Endothelial cell of umbilical vein (primary cell): Measurements from ENCODE around the gene RPS24. TPM values are rescaled to one million over a fixed set of nuclear protein-coding genes. Genes with fewer than 3 reads are reported as not detected.

ENCODE experiments used
- BruUV-seq: library from RNA; stranded (reverse); fragments of 400-500 nt; replicated peaks from 2 replicates; lab custom pipeline; 2021; lab: Mats Ljungman, UMichigan
- CTCF ChIA-PET: fragments of 300-600, 350-600 bp; sonication (Branson Sonifier 250); formaldehyde crosslinking; loops from one replicate; lab custom pipeline; 2021; ENCODE audit warnings: antibody characterized with exemption, inconsistent platforms; lab: Charles Lee
- POLR2A ChIA-PET: fragments of 300-600, 350-600 bp; sonication (Branson Sonifier 250); formaldehyde crosslinking; loops from one replicate; lab custom pipeline; 2021; ENCODE audit warnings: antibody characterized with exemption, inconsistent platforms; lab: Charles Lee
- DNase-seq: peaks from one replicate; pipeline ENCODE4 v3.0.0-alpha.2; 2011; ENCODE audit warnings: low read depth, low spot score
- FAIRE-seq: peaks from 2 replicates; lab custom pipeline; 2011; peaks lifted over from hg19 to GRCh38; lab: Jason Lieb, UNC
- H2AFZ ChIP-seq: 2 replicates; pipeline ENCODE4 v1.6.0; 2012; ENCODE audit warnings: low read depth, low read length, control low read depth, inconsistent platforms
- H3K27ac ChIP-seq: 2 replicates; pipeline ENCODE4 v1.5.1; 2011; ENCODE audit warnings: low read depth, mild to moderate bottlenecking, control low read depth, low read length, moderate library complexity; ENCODE audit not compliant: insufficient read depth
- H3K27me3 ChIP-seq, 2 experiments: 2 replicates each; pipeline versions ENCODE4 v1.6.0 to v1.6.1; 2011; ENCODE audit warnings: low read length in 2 of 2, mixed read lengths in 1 of 2; ENCODE audit not compliant: control insufficient read depth in 2 of 2, insufficient read depth in 2 of 2
- H3K36me3 ChIP-seq, 2 experiments: 2 replicates in 1 of 2; 3 replicates in 1 of 2; pipeline ENCODE4 v1.5.1; 2011; ENCODE audit warnings: low read length in 2 of 2, mild to moderate bottlenecking in 1 of 2, moderate library complexity in 1 of 2; ENCODE audit not compliant: control insufficient read depth in 2 of 2, insufficient read depth in 2 of 2; ENCODE audit errors: extremely low read depth in 1 of 2
- H3K4me1 ChIP-seq: 3 replicates; pipeline ENCODE4 v1.5.1; 2011; ENCODE audit warnings: mild to moderate bottlenecking, low read length; ENCODE audit not compliant: control insufficient read depth, insufficient read depth; ENCODE audit errors: extremely low read depth
- H3K4me2 ChIP-seq: 2 replicates; pipeline ENCODE4 v1.6.1; 2011; ENCODE audit warnings: low read length, control low read depth, mixed read lengths; ENCODE audit not compliant: insufficient read depth
- H3K4me3 ChIP-seq, 3 experiments: fragments of 200-600 bp in 1 of 3; sonication (generic), shearing (Covaris generic) in 1 of 3; replicated peaks in 1 of 3; 2 replicates each; pipeline ENCODE4 v1.5.1; 2011 to 2016; ENCODE audit warnings: control low read depth in 3 of 3, low read length in 3 of 3, mild to moderate bottlenecking in 2 of 3, inconsistent platforms in 1 of 3, low read depth in 1 of 3, moderate library complexity in 1 of 3; ENCODE audit not compliant: insufficient read depth in 1 of 3
- H3K79me2 ChIP-seq: 2 replicates; pipeline ENCODE4 v1.6.0; 2012; ENCODE audit warnings: low read length, inconsistent platforms; ENCODE audit not compliant: control insufficient read depth, insufficient read depth
- H3K9ac ChIP-seq: replicated peaks from 2 replicates; pipeline ENCODE3; 2011; ENCODE audit warnings: low read length, control low read depth; ENCODE audit not compliant: insufficient read depth; ENCODE audit errors: extremely low read depth
- H3K9me1 ChIP-seq: replicated peaks from 3 replicates; pipeline ENCODE4 v1.6.0; 2011; ENCODE audit warnings: mild to moderate bottlenecking, low read length; ENCODE audit not compliant: control insufficient read depth, insufficient read depth; ENCODE audit errors: extremely low read depth
- H3K9me3 ChIP-seq: replicated peaks from 2 replicates; pipeline ENCODE4 v1.5.1; 2012; ENCODE audit warnings: low read length, inconsistent platforms; ENCODE audit not compliant: control insufficient read depth, insufficient read depth
- H4K20me1 ChIP-seq: replicated peaks from 2 replicates; pipeline ENCODE3; 2011; ENCODE audit warnings: mild to moderate bottlenecking, low read length; ENCODE audit not compliant: control insufficient read depth, insufficient read depth; ENCODE audit errors: extremely low read depth
- EZH2 ChIP-seq: IDR thresholded peaks from 2 replicates; pipeline ENCODE4 v1.6.1; 2012; ENCODE audit warnings: borderline replicate concordance, low read depth, mild to moderate bottlenecking, moderate library complexity, low read length, inconsistent platforms; ENCODE audit not compliant: severe bottlenecking
- FOS ChIP-seq: IDR thresholded peaks from 2 replicates; pipeline ENCODE4 v1.6.1; 2011; ENCODE audit warnings: mild to moderate bottlenecking, low read length, moderate library complexity, borderline replicate concordance; ENCODE audit not compliant: insufficient read depth
- GATA2 ChIP-seq: IDR thresholded peaks from 2 replicates; pipeline ENCODE4 v1.7.0; 2011; ENCODE audit warnings: low read depth, mild to moderate bottlenecking, moderate library complexity, mixed read lengths, low read length; ENCODE audit not compliant: insufficient read length, insufficient read depth
- JUN ChIP-seq: IDR thresholded peaks from 2 replicates; pipeline ENCODE4 v1.6.1; 2011; ENCODE audit warnings: borderline replicate concordance, low read depth; ENCODE audit not compliant: insufficient read length, insufficient read depth
- MYC ChIP-seq: IDR thresholded peaks from one replicate; pipeline ENCODE4 v1.6.1; 2011; ENCODE audit warnings: mild to moderate bottlenecking, low read depth, low read length
- POLR2A ChIP-seq: IDR thresholded peaks from 2 replicates; pipeline ENCODE4 v1.6.1; 2012; ENCODE audit warnings: low read depth, mild to moderate bottlenecking, control low read depth, low read length
- POLR2AphosphoS5 ChIP-seq: IDR thresholded peaks from 2 replicates; pipeline ENCODE4 v1.6.1; 2012; ENCODE audit warnings: low read depth, mild to moderate bottlenecking, control low read depth, low read length, moderate library complexity; ENCODE audit not compliant: insufficient read depth
- dilution Hi-C: fragments of 300-500 bp; cut with MboI; formaldehyde crosslinking; loops from one replicate; pipeline ENCODE4 v1.15.0; 2019; ENCODE audit warnings: low sequenced_read_pairs; ENCODE audit not compliant: extremely low pct_ligation_motif_present
- intact Hi-C: fragments of 100-400 bp; cut with micrococcal nuclease; formaldehyde crosslinking; loops from one replicate; pipeline ENCODE4 v1.10.0; 2022
- polyA plus RNA-seq, 4 experiments: library from polyadenylated mRNA; depleted of rRNA in 3 of 4; stranded (reverse) in 3 of 4; unstranded in 1 of 4; fragments of >200 nt; gene quantifications; 2 replicates each; pipeline versions ENCODE4 v1.2.1 to v1.2.3, GENCODE V29; 2011 to 2012; ENCODE audit warnings: missing spikeins in 1 of 4
- total RNA-seq: library from RNA; stranded (reverse); gene quantifications from 2 replicates; pipeline ENCODE4 v1.2.3, GENCODE V29; 2021
- TF ChIP-seq, protein P1 (sequence below): IDR thresholded peaks from 2 replicates; pipeline ENCODE4 v1.6.1; 2011; ENCODE audit not compliant: insufficient read depth, insufficient read length
- TF ChIP-seq, protein P2 (sequence below), 2 donors: IDR thresholded peaks; 1 replicate in 1 of 2; 2 replicates in 1 of 2; pipeline ENCODE4 v1.5.1; 2011; ENCODE audit warnings: low read length in 2 of 2, mild to moderate bottlenecking in 2 of 2, moderate library complexity in 2 of 2, control low read depth in 1 of 2, inconsistent platforms in 1 of 2, low read depth in 1 of 2; ENCODE audit not compliant: insufficient read depth in 1 of 2; ENCODE audit errors: extremely low read depth in 1 of 2

The RPS24 gene
- total and polyA plus RNA-seq, 2 donors (not counting 3 experiments of a cell fraction or from before 2014, with no cell fraction given) = 1,446 to 2,326 TPM

DNA sequence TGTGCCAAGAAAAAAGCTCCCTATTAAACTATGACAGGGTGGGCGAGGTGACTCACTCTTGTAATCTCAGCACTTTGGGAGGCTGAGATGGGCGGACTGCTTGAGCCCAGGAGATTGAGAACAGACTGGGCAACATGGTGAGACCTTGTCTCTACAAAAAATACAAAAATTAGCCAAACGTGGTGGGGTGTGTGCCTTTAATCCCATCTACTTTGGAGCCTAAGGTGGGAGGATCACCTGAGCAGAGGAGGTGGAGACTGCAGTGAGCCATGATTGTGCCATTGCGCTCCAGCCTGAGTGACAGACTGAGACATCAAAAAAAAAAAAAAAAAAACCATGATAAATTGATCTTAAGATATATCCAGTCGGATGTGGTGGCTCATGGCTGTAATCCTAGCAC, 15.8 kb upstream of the RPS24 start:
- Histone ChIP-seq H3K4me2 (no peak overlapping the region), H3K9me1 (no peaks in the 10 kb centered on the region), H3K27me3 (no peaks in the 10 kb centered on the region), H3K4me1 (no peaks in the 10 kb centered on the region), H4K20me1 (no peaks in the 10 kb centered on the region), H3K27ac (no peak overlapping the region), H3K36me3 (peaks cover 37 to 47% of the 10 kb centered on the region in 2 experiments), H2AFZ (no peak overlapping the region), H3K9ac (no peak overlapping the region), H3K9me3 (no peaks in the 10 kb centered on the region), H3K4me3 (no peak overlapping the region), H3K79me2 (no peaks in the 10 kb centered on the region)
- ChIA-PET POLR2A (no interaction called here), CTCF (no interaction called here)
- FAIRE-seq = no peak
- TF ChIP-seq JUN (no peak), MYC (no peak), POLR2A (no peak), GATA2 (no peak), FOS (no peak), EZH2 (no peak), POLR2AphosphoS5 (no peak)
- TF ChIP-seq, protein P1, sequence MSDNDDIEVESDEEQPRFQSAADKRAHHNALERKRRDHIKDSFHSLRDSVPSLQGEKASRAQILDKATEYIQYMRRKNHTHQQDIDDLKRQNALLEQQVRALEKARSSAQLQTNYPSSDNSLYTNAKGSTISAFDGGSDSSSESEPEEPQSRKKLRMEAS = no peak
- TF ChIP-seq, protein P2, sequence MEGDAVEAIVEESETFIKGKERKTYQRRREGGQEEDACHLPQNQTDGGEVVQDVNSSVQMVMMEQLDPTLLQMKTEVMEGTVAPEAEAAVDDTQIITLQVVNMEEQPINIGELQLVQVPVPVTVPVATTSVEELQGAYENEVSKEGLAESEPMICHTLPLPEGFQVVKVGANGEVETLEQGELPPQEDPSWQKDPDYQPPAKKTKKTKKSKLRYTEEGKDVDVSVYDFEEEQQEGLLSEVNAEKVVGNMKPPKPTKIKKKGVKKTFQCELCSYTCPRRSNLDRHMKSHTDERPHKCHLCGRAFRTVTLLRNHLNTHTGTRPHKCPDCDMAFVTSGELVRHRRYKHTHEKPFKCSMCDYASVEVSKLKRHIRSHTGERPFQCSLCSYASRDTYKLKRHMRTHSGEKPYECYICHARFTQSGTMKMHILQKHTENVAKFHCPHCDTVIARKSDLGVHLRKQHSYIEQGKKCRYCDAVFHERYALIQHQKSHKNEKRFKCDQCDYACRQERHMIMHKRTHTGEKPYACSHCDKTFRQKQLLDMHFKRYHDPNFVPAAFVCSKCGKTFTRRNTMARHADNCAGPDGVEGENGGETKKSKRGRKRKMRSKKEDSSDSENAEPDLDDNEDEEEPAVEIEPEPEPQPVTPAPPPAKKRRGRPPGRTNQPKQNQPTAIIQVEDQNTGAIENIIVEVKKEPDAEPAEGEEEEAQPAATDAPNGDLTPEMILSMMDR (IDR thresholded peaks at IDR 0.05; ENCODE audit: extremely low read depth in 1 of 2, insufficient read depth in 1 of 2, low read depth in 1 of 2, low read length in 2 of 2) = no peak
- intact Hi-C loops (no loop called here), dilution Hi-C loops (no loop called here)
- DNase-seq = no peak
- no TSS peak for BruUV-seq
